Tibial nerve (tissue), 4 donors: ENCODE data around the gene MMP27.

ENCODE experiments used
- CTCF ChIP-seq, 5 experiments: fragments of 200-600 bp in 3 of 5; fragments of 450-650 bp in 2 of 5; sonication (generic) in 3 of 5; IDR thresholded peaks; one replicate each; pipeline ENCODE4 v1.5.1; 2016 to 2019; ENCODE audit warnings: antibody characterized with exemption in 5 of 5, mild to moderate bottlenecking in 3 of 5, moderate library complexity in 2 of 5
- EP300 ChIP-seq, 2 donors: sonication (generic); formaldehyde crosslinking; IDR thresholded peaks; one replicate each; pipeline ENCODE4 v1.6.1; 2017; ENCODE audit warnings: antibody characterized with exemption in 2 of 2, mild to moderate bottlenecking in 1 of 2
- POLR2A ChIP-seq, 2 donors: fragments of 450-650 bp; IDR thresholded peaks; one replicate each; pipeline ENCODE4 v1.6.1; 2017; ENCODE audit warnings: antibody characterized with exemption in 2 of 2, mild to moderate bottlenecking in 2 of 2, moderate library complexity in 2 of 2

- TF ChIP-seq POLR2A (IDR thresholded peaks at IDR 0.05) (no peak), CTCF (IDR thresholded peaks at IDR 0.05) (no peak), EP300 (IDR thresholded peaks at IDR 0.05) (no peak)
Observed at GRCh38 chr11:102695201-102695600, 10.4 kb downstream of the MMP27 start.
